ENCODE data around the gene MYL3.

GRCh38 chr3:46824211-46824970 is 38.9 kb downstream of the MYL3 start:
- TF ChIP-seq, protein P1, sequence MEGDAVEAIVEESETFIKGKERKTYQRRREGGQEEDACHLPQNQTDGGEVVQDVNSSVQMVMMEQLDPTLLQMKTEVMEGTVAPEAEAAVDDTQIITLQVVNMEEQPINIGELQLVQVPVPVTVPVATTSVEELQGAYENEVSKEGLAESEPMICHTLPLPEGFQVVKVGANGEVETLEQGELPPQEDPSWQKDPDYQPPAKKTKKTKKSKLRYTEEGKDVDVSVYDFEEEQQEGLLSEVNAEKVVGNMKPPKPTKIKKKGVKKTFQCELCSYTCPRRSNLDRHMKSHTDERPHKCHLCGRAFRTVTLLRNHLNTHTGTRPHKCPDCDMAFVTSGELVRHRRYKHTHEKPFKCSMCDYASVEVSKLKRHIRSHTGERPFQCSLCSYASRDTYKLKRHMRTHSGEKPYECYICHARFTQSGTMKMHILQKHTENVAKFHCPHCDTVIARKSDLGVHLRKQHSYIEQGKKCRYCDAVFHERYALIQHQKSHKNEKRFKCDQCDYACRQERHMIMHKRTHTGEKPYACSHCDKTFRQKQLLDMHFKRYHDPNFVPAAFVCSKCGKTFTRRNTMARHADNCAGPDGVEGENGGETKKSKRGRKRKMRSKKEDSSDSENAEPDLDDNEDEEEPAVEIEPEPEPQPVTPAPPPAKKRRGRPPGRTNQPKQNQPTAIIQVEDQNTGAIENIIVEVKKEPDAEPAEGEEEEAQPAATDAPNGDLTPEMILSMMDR (IDR thresholded peaks at IDR 0.05): no peak
- no peak for TF ChIP-seq EP300 (IDR thresholded peaks at IDR 0.05)
- no peak for TF ChIP-seq POLR2A (IDR thresholded peaks at IDR 0.05)
